Measurements from ENCODE around the gene DEAF1.
"Not testable (repeated sequence)": the region's sequence is repeated elsewhere in the genome, so short reads cannot be mapped to it uniquely, and the experiment has no call there.

Gene DEAF1

GRCh38 chr11:694563-695287 is at the start of gene DEAF1:
Gene DEAF1, minus strand, starts transcription at chr11:695222. Its CDS starts 175 bp downstream, at chr11:695047.
- peak; percentile 78 for DNase-seq

GRCh38 chr11:742571-743201 is 47.7 kb upstream of the DEAF1 start:
- no peak for DNase-seq

GRCh38 chr11:742156-742546 is 47.1 kb upstream of the DEAF1 start:
- DNase-seq = no peak

- DNase-seq = not testable (repeated sequence)
These were observed 42.9 kb upstream of the DEAF1 start for GRCh38 chr11:737899-738298.

GRCh38 chr11:737366-737765 is 42.3 kb upstream of the DEAF1 start:
- no peak for DNase-seq

GRCh38 chr11:734541-734940 is 39.5 kb upstream of the DEAF1 start:
- DNase-seq = not testable (repeated sequence)

GRCh38 chr11:733072-733471 is 38.0 kb upstream of the DEAF1 start:
- DNase-seq = no peak

- no peak for DNase-seq
These were observed 34.6 kb upstream of the DEAF1 start for GRCh38 chr11:729492-730074.

GRCh38 chr11:728901-729491 is 34.0 kb upstream of the DEAF1 start:
- DNase-seq = no peak

- no peak for DNase-seq
These were observed 33.1 kb upstream of the DEAF1 start for GRCh38 chr11:727859-728748.

GRCh38 chr11:727281-727701 is 32.3 kb upstream of the DEAF1 start:
- no peak for DNase-seq

- DNase-seq = peak; percentile 83
These were observed 31.5 kb upstream of the DEAF1 start for GRCh38 chr11:726278-727220.

GRCh38 chr11:725624-726202 is 30.7 kb upstream of the DEAF1 start:
- no peak for DNase-seq

- no peak for DNase-seq
These were observed 29.9 kb upstream of the DEAF1 start for GRCh38 chr11:724778-725386.

- DNase-seq = no peak
These were observed 29.2 kb upstream of the DEAF1 start for GRCh38 chr11:724049-724777.

GRCh38 chr11:723120-723883 is 28.3 kb upstream of the DEAF1 start:
- DNase-seq = peak; percentile 57

GRCh38 chr11:722346-722811 is 27.4 kb upstream of the DEAF1 start:
- DNase-seq = no peak

- peak; percentile 78 for DNase-seq
These were observed 26.8 kb upstream of the DEAF1 start for GRCh38 chr11:721741-722345.
